HepG2 (cell line): ENCODE results near the gene RIN3. TPM values are rescaled to one million over a fixed set of nuclear protein-coding genes. Genes with fewer than 3 reads are reported as not detected.

Source experiments
- ATAC-seq: fragments of 200-7000 bp; cut with Tn5 transposase; 3 replicates; pipeline ENCODE4 v1.9.1; 2020; ENCODE audit warnings: mild to moderate bottlenecking, moderate library complexity
- BruUV-seq: library from RNA; stranded (reverse); fragments of 400-500 nt; replicated peaks from 2 replicates; lab custom pipeline; 2021; lab: Mats Ljungman, UMichigan
- CTCF ChIA-PET: fragments of 300-600 bp; formaldehyde crosslinking; extraction: SDS; loops from one replicate; lab custom pipeline; 2021; ENCODE audit warnings: low total read pairs, inconsistent platforms, low intra/inter-chr PET ratio; lab: Yijun Ruan, JAX
- POLR2A ChIA-PET: fragments of 350-600 bp; sonication (Branson Sonifier 250); formaldehyde crosslinking; loops from one replicate; lab custom pipeline; 2020; ENCODE audit warnings: antibody characterized with exemption, inconsistent platforms; lab: Yijun Ruan, JAX
- DNase-seq: peaks from one replicate; pipeline ENCODE4 v3.0.0-alpha.2; 2015; ENCODE audit warnings: low spot score
- FAIRE-seq: peaks from 3 replicates; lab custom pipeline; 2011; peaks lifted over from hg19 to GRCh38; lab: Jason Lieb, UNC
- H2AFZ ChIP-seq: one replicate; pipeline ENCODE4 v1.6.1; 2011; ENCODE audit warnings: low read length, inconsistent platforms
- H3K27ac ChIP-seq: fragments of 300-600 bp; 3 replicates; pipeline ENCODE4 v1.8.0; 2011; ENCODE audit warnings: mixed run types, mild to moderate bottlenecking, mixed read lengths, low read length, inconsistent platforms; ENCODE audit not compliant: insufficient read depth; ENCODE audit errors: extremely low read length
- H3K27me3 ChIP-seq, 2 experiments: fragments of 200-600 bp in 1 of 2; 2 replicates in 1 of 2; 3 replicates in 1 of 2; pipeline versions ENCODE4 v1.6.0 to v1.8.0; 2011; ENCODE audit warnings: low read length in 2 of 2, mild to moderate bottlenecking in 2 of 2, moderate library complexity in 2 of 2, inconsistent platforms in 1 of 2; ENCODE audit not compliant: insufficient read depth in 2 of 2, control insufficient read depth in 1 of 2
- H3K36me3 ChIP-seq, 2 experiments: fragments of 200-600 bp in 1 of 2; replicated peaks in 1 of 2; 2 replicates in 1 of 2; 3 replicates in 1 of 2; pipeline versions ENCODE4 v1.5.1 to v1.8.0; 2011; ENCODE audit warnings: low read length in 2 of 2, inconsistent platforms in 1 of 2; ENCODE audit not compliant: insufficient read depth in 2 of 2, control insufficient read depth in 1 of 2
- H3K4me1 ChIP-seq: 2 replicates; pipeline ENCODE4 v1.5.1; 2012; ENCODE audit warnings: low read length, inconsistent platforms; ENCODE audit not compliant: insufficient read depth
- H3K4me2 ChIP-seq: 2 replicates; pipeline ENCODE4 v1.6.0; 2011; ENCODE audit warnings: low read depth, low read length, inconsistent platforms
- H3K4me3 ChIP-seq, 3 experiments: fragments of 200-600 bp in 1 of 3; sonication (generic), shearing (Covaris generic) in 1 of 3; replicated peaks in 1 of 3; 2 replicates each; pipeline ENCODE4 v1.5.1; 2011 to 2016; ENCODE audit warnings: low read length in 3 of 3, inconsistent platforms in 2 of 3, low read depth in 2 of 3, mild to moderate bottlenecking in 2 of 3, control low read depth in 1 of 3, mixed read lengths in 1 of 3; ENCODE audit not compliant: insufficient read depth in 1 of 3
- H3K79me2 ChIP-seq: one replicate; pipeline ENCODE4 v1.6.1; 2011; ENCODE audit warnings: low read length, inconsistent platforms; ENCODE audit not compliant: insufficient read depth
- H3K9ac ChIP-seq: 2 replicates; pipeline ENCODE4 v1.6.0; 2011; ENCODE audit warnings: mild to moderate bottlenecking, low read depth, low read length, inconsistent platforms; ENCODE audit not compliant: insufficient read depth
- H3K9me3 ChIP-seq: 2 replicates; pipeline ENCODE4 v1.5.1; 2012; ENCODE audit warnings: mild to moderate bottlenecking, low read length
- H4K20me1 ChIP-seq: 2 replicates; pipeline ENCODE4 v1.6.0; 2011; ENCODE audit warnings: inconsistent platforms, mild to moderate bottlenecking, low read length, moderate library complexity; ENCODE audit not compliant: insufficient read depth
- ELF3 ChIP-seq: IDR thresholded peaks from 2 replicates; pipeline ENCODE4 v1.6.1; 2016; ENCODE audit warnings: missing genetic modification reagents, missing compliant biosample characterization
- HMG20A ChIP-seq: IDR thresholded peaks from 2 replicates; pipeline ENCODE4 v1.6.1; 2016; ENCODE audit warnings: borderline replicate concordance
- KAT2B ChIP-seq: fragments of 150-350 bp; IDR thresholded peaks from 2 replicates; pipeline ENCODE4 v1.6.1; 2014; ENCODE audit warnings: low read depth, low read length, borderline replicate concordance
- KDM5B ChIP-seq: sonication (generic); formaldehyde crosslinking; IDR thresholded peaks from 2 replicates; pipeline ENCODE4 v1.4.0; 2020; ENCODE audit warnings: missing genetic modification reagents, mild to moderate bottlenecking, borderline replicate concordance
- MEIS2 ChIP-seq: sonication (generic); formaldehyde crosslinking; IDR thresholded peaks from 2 replicates; pipeline ENCODE4 v1.9.0; 2021; ENCODE audit warnings: mild to moderate bottlenecking, missing genetic modification reagents
- POLR2A ChIP-seq, 2 experiments: IDR thresholded peaks; 2 replicates each; pipeline ENCODE4 v1.6.1; 2011; ENCODE audit warnings: low read depth in 2 of 2, low read length in 2 of 2, mild to moderate bottlenecking in 1 of 2, moderate library complexity in 1 of 2; ENCODE audit not compliant: insufficient read depth in 1 of 2
- RBM22 ChIP-seq: fragments of 200-400 bp; formaldehyde crosslinking; optimal IDR thresholded peaks from 2 replicates; pipeline ENCODE3; 2017; ENCODE audit warnings: mild to moderate bottlenecking, low read length, moderate library complexity
- SRY ChIP-seq: sonication (generic); formaldehyde crosslinking; IDR thresholded peaks from 2 replicates; pipeline ENCODE4 v1.8.0; 2022; ENCODE audit warnings: mild to moderate bottlenecking, missing genetic modification reagents
- ZBTB21 ChIP-seq: sonication (generic); formaldehyde crosslinking; IDR thresholded peaks from 2 replicates; pipeline ENCODE4 v1.4.0; 2020; ENCODE audit warnings: missing genetic modification reagents
- ZFY ChIP-seq: sonication (generic); formaldehyde crosslinking; IDR thresholded peaks from 2 replicates; pipeline ENCODE4 v1.4.0; 2020; ENCODE audit warnings: missing genetic modification reagents
- ZMYM4 ChIP-seq: sonication (generic); formaldehyde crosslinking; IDR thresholded peaks from 2 replicates; pipeline ENCODE4 v1.8.1; 2023; ENCODE audit warnings: mild to moderate bottlenecking, missing genetic modification reagents
- ZNF121 ChIP-seq: sonication (generic); formaldehyde crosslinking; IDR thresholded peaks from 2 replicates; pipeline ENCODE4 v1.5.0; 2020; ENCODE audit warnings: mild to moderate bottlenecking, missing genetic modification reagents
- ZNF124 ChIP-seq: sonication (generic); formaldehyde crosslinking; IDR thresholded peaks from 2 replicates; pipeline ENCODE4 v1.4.0; 2020; ENCODE audit warnings: missing genetic modification reagents
- ZNF335 ChIP-seq: sonication (generic); formaldehyde crosslinking; IDR thresholded peaks from 2 replicates; pipeline ENCODE4 v1.4.0; 2020; ENCODE audit warnings: missing genetic modification reagents
- ZNF34 ChIP-seq: sonication (generic); formaldehyde crosslinking; IDR thresholded peaks from 2 replicates; pipeline ENCODE4 v1.4.0; 2020; ENCODE audit warnings: mild to moderate bottlenecking, missing genetic modification reagents, borderline replicate concordance
- ZNF589 ChIP-seq: sonication (generic); formaldehyde crosslinking; conservative IDR thresholded peaks from 2 replicates; pipeline ENCODE4 v1.8.0; 2022; ENCODE audit warnings: mild to moderate bottlenecking, moderate library complexity, missing genetic modification reagents
- WGBS: methylation state at CpG from one replicate; pipeline ENCODE4 v1.1.6; 2017; ENCODE audit warnings: low lambda C conversion rate; 5-methylcytosine and 5-hydroxymethylcytosine counted together
- in situ Hi-C: cut with HindIII; loops from 2 replicates; pipeline ENCODE4 v1.10.0; 2017; ENCODE audit warnings: low pct_unique_long_range_greater_than_20kb; ENCODE audit not compliant: extremely low pct_ligation_motif_present
- intact Hi-C: fragments of 100-400 bp; cut with micrococcal nuclease; formaldehyde crosslinking; loops from one replicate; pipeline ENCODE4 v1.10.0; 2022; ENCODE audit not compliant: unreplicated experiment
- polyA plus RNA-seq, 8 experiments: library from polyadenylated mRNA; depleted of rRNA in 3 of 8; stranded (reverse) in 7 of 8; unstranded in 1 of 8; fragments of >200 nt; fragmentation: Illumina TruSeq in 4 of 8; extraction: Trizol in 4 of 8; gene quantifications; 2 replicates each; pipeline versions ENCODE4 v1.2.1 to v1.2.3, GENCODE V29; 2011 to 2016; ENCODE audit warnings: low read depth in 4 of 8, missing spikeins in 1 of 8, mixed read lengths in 1 of 8; ENCODE audit not compliant: insufficient read depth in 1 of 8
- total RNA-seq, 5 experiments: library from RNA; depleted of rRNA; stranded (reverse); fragments of >200 nt; fragmentation: Illumina TruSeq; extraction: Trizol; gene quantifications; 2 replicates each; pipeline ENCODE4 v1.2.3, GENCODE V29; 2016; ENCODE audit warnings: low read depth in 1 of 5
- TF ChIP-seq, protein P1 (sequence below): fragments of 450-650 bp; IDR thresholded peaks from 2 replicates; pipeline ENCODE4 v1.6.1; 2016
- TF ChIP-seq, protein P2 (sequence below), 2 experiments: sonication (generic) in 1 of 2; formaldehyde crosslinking in 1 of 2; IDR thresholded peaks; 2 replicates each; pipeline versions ENCODE4 v1.4.0 to v1.6.1; 2018 to 2020; ENCODE audit warnings: missing genetic modification reagents in 2 of 2, borderline replicate concordance in 1 of 2, low read depth in 1 of 2, mild to moderate bottlenecking in 1 of 2, missing biosample characterization in 1 of 2
- TF ChIP-seq, protein P3 (sequence below): sonication (generic); formaldehyde crosslinking; IDR thresholded peaks from 2 replicates; pipeline ENCODE4 v1.8.0; 2022; ENCODE audit warnings: mild to moderate bottlenecking, missing genetic modification reagents, moderate library complexity

The RIN3 gene
- total and polyA plus RNA-seq, 2 of the 13 experiments (the other 11 are each of a cell fraction or from before 2014, with no cell fraction given), result 2.3 to 3.6 TPM

DNA sequence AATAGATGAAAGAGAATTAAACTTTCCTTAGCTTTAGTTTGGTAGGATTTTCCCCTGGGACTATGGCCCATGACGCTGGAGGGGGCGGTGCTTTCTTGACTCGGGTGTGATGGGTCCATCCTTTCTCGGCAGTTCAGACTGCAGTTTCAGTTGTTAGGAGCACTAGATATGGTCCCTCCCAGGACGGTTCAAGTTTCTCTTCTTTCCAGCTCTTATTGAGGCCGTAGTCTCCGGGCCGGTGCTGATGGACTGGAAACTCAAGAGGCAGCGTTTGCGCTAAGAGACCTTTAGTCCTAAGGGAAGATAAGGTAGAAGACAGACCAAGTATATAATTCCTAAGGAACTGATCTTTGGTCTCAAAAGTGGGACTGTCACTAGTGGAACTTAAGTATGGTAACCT lies 111.2 kb downstream of the RIN3 start:
- H3K79me2 ChIP-seq, result no peaks in the 10 kb centered on the region
- no peak for TF ChIP-seq ZNF124
- TF ChIP-seq RBM22, result no peak
- TF ChIP-seq ELF3, result no peak
- TF ChIP-seq ZBTB21 (CRISPR knock-in tag), result no peak
- TF ChIP-seq, protein P1, sequence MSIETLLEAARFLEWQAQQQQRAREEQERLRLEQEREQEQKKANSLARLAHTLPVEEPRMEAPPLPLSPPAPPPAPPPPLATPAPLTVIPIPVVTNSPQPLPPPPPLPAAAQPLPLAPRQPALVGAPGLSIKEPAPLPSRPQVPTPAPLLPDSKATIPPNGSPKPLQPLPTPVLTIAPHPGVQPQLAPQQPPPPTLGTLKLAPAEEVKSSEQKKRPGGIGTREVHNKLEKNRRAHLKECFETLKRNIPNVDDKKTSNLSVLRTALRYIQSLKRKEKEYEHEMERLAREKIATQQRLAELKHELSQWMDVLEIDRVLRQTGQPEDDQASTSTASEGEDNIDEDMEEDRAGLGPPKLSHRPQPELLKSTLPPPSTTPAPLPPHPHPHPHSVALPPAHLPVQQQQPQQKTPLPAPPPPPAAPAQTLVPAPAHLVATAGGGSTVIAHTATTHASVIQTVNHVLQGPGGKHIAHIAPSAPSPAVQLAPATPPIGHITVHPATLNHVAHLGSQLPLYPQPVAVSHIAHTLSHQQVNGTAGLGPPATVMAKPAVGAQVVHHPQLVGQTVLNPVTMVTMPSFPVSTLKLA, result no peak
- no peak for TF ChIP-seq ZNF335
- TF ChIP-seq ZNF121, result no peak
- no peak for TF ChIP-seq MEIS2 (CRISPR knock-in tag)
- TF ChIP-seq HMG20A (CRISPR knock-in tag), result no peak
- no peak for TF ChIP-seq KDM5B (CRISPR knock-in tag)
- TF ChIP-seq SRY (CRISPR knock-in tag), result no peak
- TF ChIP-seq, protein P2, sequence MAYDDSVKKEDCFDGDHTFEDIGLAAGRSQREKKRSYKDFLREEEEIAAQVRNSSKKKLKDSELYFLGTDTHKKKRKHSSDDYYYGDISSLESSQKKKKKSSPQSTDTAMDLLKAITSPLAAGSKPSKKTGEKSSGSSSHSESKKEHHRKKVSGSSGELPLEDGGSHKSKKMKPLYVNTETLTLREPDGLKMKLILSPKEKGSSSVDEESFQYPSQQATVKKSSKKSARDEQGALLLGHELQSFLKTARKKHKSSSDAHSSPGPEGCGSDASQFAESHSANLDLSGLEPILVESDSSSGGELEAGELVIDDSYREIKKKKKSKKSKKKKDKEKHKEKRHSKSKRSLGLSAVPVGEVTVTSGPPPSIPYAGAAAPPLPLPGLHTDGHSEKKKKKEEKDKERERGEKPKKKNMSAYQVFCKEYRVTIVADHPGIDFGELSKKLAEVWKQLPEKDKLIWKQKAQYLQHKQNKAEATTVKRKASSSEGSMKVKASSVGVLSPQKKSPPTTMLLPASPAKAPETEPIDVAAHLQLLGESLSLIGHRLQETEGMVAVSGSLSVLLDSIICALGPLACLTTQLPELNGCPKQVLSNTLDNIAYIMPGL (CRISPR knock-in tag; IDR thresholded peaks at IDR 0.05; ENCODE audit: borderline replicate concordance in 1 of 2, low read depth in 1 of 2), result no peak
- TF ChIP-seq POLR2A (IDR thresholded peaks at IDR 0.05; ENCODE audit: insufficient read depth in 1 of 2, low read depth in 2 of 2, low read length in 2 of 2), result no peak
- TF ChIP-seq, protein P3, sequence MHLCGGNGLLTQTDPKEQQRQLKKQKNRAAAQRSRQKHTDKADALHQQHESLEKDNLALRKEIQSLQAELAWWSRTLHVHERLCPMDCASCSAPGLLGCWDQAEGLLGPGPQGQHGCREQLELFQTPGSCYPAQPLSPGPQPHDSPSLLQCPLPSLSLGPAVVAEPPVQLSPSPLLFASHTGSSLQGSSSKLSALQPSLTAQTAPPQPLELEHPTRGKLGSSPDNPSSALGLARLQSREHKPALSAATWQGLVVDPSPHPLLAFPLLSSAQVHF, result no peak
- no peak for TF ChIP-seq ZNF589 (CRISPR knock-in tag)
- no peak for TF ChIP-seq ZFY (CRISPR knock-in tag)
- no peak for TF ChIP-seq KAT2B
- no peak for TF ChIP-seq ZNF34 (CRISPR knock-in tag)
- TF ChIP-seq ZMYM4 (CRISPR knock-in tag), result no peak
- no peak overlapping the region for H3K9ac ChIP-seq
- H3K4me3 ChIP-seq, result no peak overlapping the region
- no peaks in the 10 kb centered on the region for H4K20me1 ChIP-seq
- H3K27me3 ChIP-seq, result no peaks in the 10 kb centered on the region
- intact Hi-C loops, result no loop called here
- ChIA-PET POLR2A (no interaction called here), CTCF (no interaction called here)
- in situ Hi-C loops, result no loop called here
- peaks cover 17% of the 10 kb centered on the region for H3K9me3 ChIP-seq
- 96% methylated on average over 10 of the region's 10 CpGs for WGBS
- H3K27ac ChIP-seq, result no peak overlapping the region
- DNase-seq, result no peak
- no TSS peak for BruUV-seq
- no peak overlapping the region for H2AFZ ChIP-seq
- no peaks in the 10 kb centered on the region for H3K4me1 ChIP-seq
- FAIRE-seq, result no peak
- H3K4me2 ChIP-seq, result no peak overlapping the region
- no peak for ATAC-seq
- H3K36me3 ChIP-seq, result peaks cover 0 to 3% of the 10 kb centered on the region in 2 experiments; a peak in 1 of 5 replicates
